ENCODE data around the gene TP53RK. TPM values are rescaled to one million over a fixed set of nuclear protein-coding genes. Genes with fewer than 3 reads are reported as not detected.

TP53RK gene
- total and polyA plus RNA-seq, 2 of the 13 experiments (the other 11 are each of a cell fraction or from before 2014, with no cell fraction given), result 12.9 to 25.5 TPM

GRCh38 chr20:46674253-46675083 is 14.8 kb downstream of the TP53RK start (continued):
- TF ChIP-seq, protein P1, sequence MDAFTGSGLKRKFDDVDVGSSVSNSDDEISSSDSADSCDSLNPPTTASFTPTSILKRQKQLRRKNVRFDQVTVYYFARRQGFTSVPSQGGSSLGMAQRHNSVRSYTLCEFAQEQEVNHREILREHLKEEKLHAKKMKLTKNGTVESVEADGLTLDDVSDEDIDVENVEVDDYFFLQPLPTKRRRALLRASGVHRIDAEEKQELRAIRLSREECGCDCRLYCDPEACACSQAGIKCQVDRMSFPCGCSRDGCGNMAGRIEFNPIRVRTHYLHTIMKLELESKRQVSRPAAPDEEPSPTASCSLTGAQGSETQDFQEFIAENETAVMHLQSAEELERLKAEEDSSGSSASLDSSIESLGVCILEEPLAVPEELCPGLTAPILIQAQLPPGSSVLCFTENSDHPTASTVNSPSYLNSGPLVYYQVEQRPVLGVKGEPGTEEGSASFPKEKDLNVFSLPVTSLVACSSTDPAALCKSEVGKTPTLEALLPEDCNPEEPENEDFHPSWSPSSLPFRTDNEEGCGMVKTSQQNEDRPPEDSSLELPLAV (CRISPR knock-in tag; conservative IDR thresholded peaks at IDR 0.05; ENCODE audit: low read depth), result no peak
- TF ChIP-seq DR1 (CRISPR knock-in tag; IDR thresholded peaks at IDR 0.05) (peak; percentile 69), SYNCRIP (IDR thresholded peaks at IDR 0.05; ENCODE audit: insufficient read depth, low read depth, low read length) (no peak), ZMYM3 (CRISPR knock-in tag; IDR thresholded peaks at IDR 0.05) (peak; percentile 82; the same call in 1 of the 2 replicates), ZNF883 (CRISPR knock-in tag; IDR thresholded peaks at IDR 0.05; ENCODE audit: not compliant biosample characterization) (peak; percentile 70), RBAK (CRISPR knock-in tag; IDR thresholded peaks at IDR 0.05) (peak; percentile 76; the same call in 1 of the 2 replicates), DNMT1 (CRISPR knock-in tag; IDR thresholded peaks at IDR 0.05) (no peak), TCF7L2 (IDR thresholded peaks at IDR 0.05; ENCODE audit: low read depth, low read length) (peak; percentile 62; the same call in 1 of the 2 replicates), JUNB (CRISPR knock-in tag; IDR thresholded peaks at IDR 0.05; ENCODE audit: borderline replicate concordance) (no peak), PHF5A (CRISPR knock-in tag; IDR thresholded peaks at IDR 0.05; ENCODE audit: low read depth, unreplicated experiment) (no peak), ZNF510 (CRISPR knock-in tag; IDR thresholded peaks at IDR 0.05; ENCODE audit: low read depth) (0 out of 2 replicates have a peak, but pooled peaks have one; percentile 74), ASH2L (IDR thresholded peaks at IDR 0.05; ENCODE audit: insufficient read length, low read depth, low read length) (peak; percentile 76), ZNF335 (CRISPR knock-in tag; IDR thresholded peaks at IDR 0.05) (peak; percentile 36; the same call in 1 of the 2 replicates), PAF1 (CRISPR knock-in tag; IDR thresholded peaks at IDR 0.05) (no peak), PBX3 (CRISPR knock-in tag; IDR thresholded peaks at IDR 0.05; ENCODE audit: borderline replicate concordance) (no peak), ISL2 (CRISPR knock-in tag; IDR thresholded peaks at IDR 0.05) (peak; percentile 97), AKNA (CRISPR knock-in tag; IDR thresholded peaks at IDR 0.05; ENCODE audit: borderline replicate concordance) (no peak), ZMAT3 (CRISPR knock-in tag; conservative IDR thresholded peaks at IDR 0.05) (peak; percentile 79)
- TF ChIP-seq, protein P2, sequence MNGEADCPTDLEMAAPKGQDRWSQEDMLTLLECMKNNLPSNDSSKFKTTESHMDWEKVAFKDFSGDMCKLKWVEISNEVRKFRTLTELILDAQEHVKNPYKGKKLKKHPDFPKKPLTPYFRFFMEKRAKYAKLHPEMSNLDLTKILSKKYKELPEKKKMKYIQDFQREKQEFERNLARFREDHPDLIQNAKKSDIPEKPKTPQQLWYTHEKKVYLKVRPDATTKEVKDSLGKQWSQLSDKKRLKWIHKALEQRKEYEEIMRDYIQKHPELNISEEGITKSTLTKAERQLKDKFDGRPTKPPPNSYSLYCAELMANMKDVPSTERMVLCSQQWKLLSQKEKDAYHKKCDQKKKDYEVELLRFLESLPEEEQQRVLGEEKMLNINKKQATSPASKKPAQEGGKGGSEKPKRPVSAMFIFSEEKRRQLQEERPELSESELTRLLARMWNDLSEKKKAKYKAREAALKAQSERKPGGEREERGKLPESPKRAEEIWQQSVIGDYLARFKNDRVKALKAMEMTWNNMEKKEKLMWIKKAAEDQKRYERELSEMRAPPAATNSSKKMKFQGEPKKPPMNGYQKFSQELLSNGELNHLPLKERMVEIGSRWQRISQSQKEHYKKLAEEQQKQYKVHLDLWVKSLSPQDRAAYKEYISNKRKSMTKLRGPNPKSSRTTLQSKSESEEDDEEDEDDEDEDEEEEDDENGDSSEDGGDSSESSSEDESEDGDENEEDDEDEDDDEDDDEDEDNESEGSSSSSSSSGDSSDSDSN (CRISPR knock-in tag; IDR thresholded peaks at IDR 0.05), result peak; percentile 91

Data from HepG2 (cell line).